GM19468 (cell line): ENCODE measurements around the gene MAX.
"Not testable (repeated sequence)": the region's sequence is repeated elsewhere in the genome, so short reads cannot be mapped to it uniquely, and the experiment has no call there.

Experiments
- ATAC-seq: cut with Tn5 transposase; IDR thresholded peaks from one replicate; pipeline ENCODE4 v1.9.1; 2021; ENCODE audit warnings: mild to moderate bottlenecking, moderate library complexity, moderate number of reproducible peaks; ENCODE audit not compliant: unreplicated experiment; ENCODE audit errors: extremely low read depth

Gene MAX

GRCh38 chr14:65106316-65106715 is 4.0 kb upstream of the MAX start:
- ATAC-seq, result no peak

- ATAC-seq, result no peak
These were observed 2.5 kb upstream of the MAX start for GRCh38 chr14:65104791-65105190.

GRCh38 chr14:65103150-65103760 is 938 bp upstream of the MAX start:
- no peak for ATAC-seq

GRCh38 chr14:65101631-65102440 is 481 bp downstream of the MAX start:
- no peak for ATAC-seq

- ATAC-seq, result no peak
These were observed 1.3 kb downstream of the MAX start for GRCh38 chr14:65100922-65101541.

GRCh38 chr14:65098586-65098985 is 3.7 kb downstream of the MAX start:
- ATAC-seq, result no peak

- no peak for ATAC-seq
These were observed 5.8 kb downstream of the MAX start for GRCh38 chr14:65096323-65097089.

- no peak for ATAC-seq
These were observed 6.6 kb downstream of the MAX start for GRCh38 chr14:65095633-65096205.

- no peak for ATAC-seq
These were observed 10.0 kb downstream of the MAX start for GRCh38 chr14:65092349-65092748.

GRCh38 chr14:65087835-65088234 is 14.5 kb downstream of the MAX start:
- not testable (repeated sequence) for ATAC-seq

- not testable (repeated sequence) for ATAC-seq
These were observed 15.6 kb downstream of the MAX start for GRCh38 chr14:65086686-65087085.

GRCh38 chr14:65084554-65085505 is 17.5 kb downstream of the MAX start:
- ATAC-seq, result no peak

GRCh38 chr14:65082930-65083329 is 19.4 kb downstream of the MAX start:
- ATAC-seq, result no peak

- ATAC-seq, result no peak
These were observed 21.2 kb downstream of the MAX start for GRCh38 chr14:65080960-65081747.

- no peak for ATAC-seq
These were observed 22.5 kb downstream of the MAX start for GRCh38 chr14:65079768-65080167.

- no peak for ATAC-seq
These were observed 23.1 kb downstream of the MAX start for GRCh38 chr14:65079201-65079600.

GRCh38 chr14:65077318-65077717 is 25.0 kb downstream of the MAX start:
- no peak for ATAC-seq

- no peak for ATAC-seq
These were observed 26.5 kb downstream of the MAX start for GRCh38 chr14:65075628-65076325.
